Ascending aorta (tissue), 2 donors: ENCODE measurements around the gene ADAMTS19. TPM values are rescaled to one million over a fixed set of nuclear protein-coding genes. Genes with fewer than 3 reads are reported as not detected.
A peak's percentile ranks its signal among the peaks of the same experiment; 100 is the strongest.

Experiments
- DNase-seq, 2 donors: peaks; one replicate each; pipeline ENCODE4 v3.0.0-alpha.2; 2019; ENCODE audit warnings: low spot score in 2 of 2
- H3K27ac ChIP-seq, 2 donors: fragments of 200-600 bp; sonication (generic); one replicate each; pipeline ENCODE4 v1.5.1; 2016 to 2017; ENCODE audit warnings: mild to moderate bottlenecking in 1 of 2
- H3K27me3 ChIP-seq: fragments of 200-600 bp; sonication (generic); one replicate; pipeline ENCODE4 v1.5.1; 2017
- H3K36me3 ChIP-seq, 2 donors: fragments of 200-600 bp; sonication (generic); one replicate each; pipeline ENCODE4 v1.5.1; 2016
- H3K4me1 ChIP-seq, 2 donors: fragments of 200-600 bp; sonication (generic); one replicate each; pipeline ENCODE4 v1.5.1; 2016 to 2017; ENCODE audit warnings: mild to moderate bottlenecking in 1 of 2
- H3K4me3 ChIP-seq, 2 donors: fragments of 200-600 bp; sonication (generic); one replicate each; pipeline ENCODE4 v1.5.1; 2016 to 2017; ENCODE audit warnings: mild to moderate bottlenecking in 1 of 2
- H3K9me3 ChIP-seq, 2 donors: fragments of 200-600 bp; sonication (generic); one replicate each; pipeline ENCODE4 v1.5.1; 2016
- intact Hi-C: fragments of 100-400 bp; cut with DNase I; formaldehyde crosslinking; loops from one replicate; pipeline ENCODE4 v1.15.1; 2023
- total RNA-seq: library from RNA; depleted of rRNA; stranded (reverse); fragments of >200 nt; gene quantifications from one replicate; pipeline ENCODE4 v1.1.0, GENCODE V29; 2016
- TF ChIP-seq, protein P1 (sequence below), 3 experiments: fragments of 200-600 bp in 2 of 3; fragments of 450-650 bp in 1 of 3; sonication (generic) in 2 of 3; IDR thresholded peaks; one replicate each; pipeline ENCODE4 v1.5.1; 2016 to 2019; ENCODE audit warnings: antibody characterized with exemption in 3 of 3, mild to moderate bottlenecking in 1 of 3, moderate library complexity in 1 of 3

Gene ADAMTS19
- total RNA-seq, 1 donor from 2014 or later: 0.32 TPM

- intact Hi-C loops: loop anchor here (5.0 kb wide), 4 partner anchors 106 to 1556 kb away; no protein-coding TSS in a partner anchor
- H3K9me3 ChIP-seq: no peaks in the 10 kb centered on the region
Observed at GRCh38 chr5:129768735-129769134, 308.6 kb downstream of the ADAMTS19 start.

DNA sequence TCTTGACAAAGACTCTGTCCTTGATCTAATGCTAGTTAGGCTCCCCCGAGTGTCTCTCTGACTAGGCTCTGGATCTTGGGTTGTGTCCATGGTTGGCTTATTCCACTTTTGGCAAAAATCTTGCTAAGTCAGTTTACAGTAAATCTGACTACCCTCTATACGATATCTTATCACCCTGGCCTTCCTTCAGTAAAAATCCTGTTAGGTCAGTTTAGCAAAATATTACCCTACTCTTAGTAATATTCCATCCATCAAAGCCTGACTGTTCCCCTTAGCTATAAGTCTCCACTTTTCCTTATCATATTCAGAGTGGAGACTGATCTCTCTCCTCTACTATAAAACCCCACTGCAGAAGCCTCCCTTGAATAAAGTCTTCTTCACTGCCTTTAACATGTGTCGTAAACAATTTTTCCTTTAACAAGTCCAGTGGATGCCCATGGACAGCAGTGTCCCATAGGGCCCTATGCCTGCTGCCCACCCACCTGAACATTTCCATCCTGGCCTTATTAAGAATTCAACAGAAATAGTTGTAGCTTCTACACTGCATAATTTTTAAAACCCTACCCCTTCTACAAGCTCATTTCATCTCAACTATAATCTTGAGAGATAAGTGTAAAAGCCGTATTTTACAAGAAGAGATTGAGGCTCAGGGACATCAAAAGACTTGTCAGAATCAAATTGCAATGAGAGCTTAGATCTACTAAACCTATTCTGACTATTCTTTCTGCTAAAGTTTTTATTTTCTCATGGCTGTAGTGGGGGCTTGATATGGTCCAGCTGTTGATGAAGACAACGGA lies 310.1 kb downstream of the ADAMTS19 start:
- H3K9me3 ChIP-seq: no peaks in the 10 kb centered on the region
- H3K36me3 ChIP-seq: no peaks in the 10 kb centered on the region
- TF ChIP-seq, protein P1, sequence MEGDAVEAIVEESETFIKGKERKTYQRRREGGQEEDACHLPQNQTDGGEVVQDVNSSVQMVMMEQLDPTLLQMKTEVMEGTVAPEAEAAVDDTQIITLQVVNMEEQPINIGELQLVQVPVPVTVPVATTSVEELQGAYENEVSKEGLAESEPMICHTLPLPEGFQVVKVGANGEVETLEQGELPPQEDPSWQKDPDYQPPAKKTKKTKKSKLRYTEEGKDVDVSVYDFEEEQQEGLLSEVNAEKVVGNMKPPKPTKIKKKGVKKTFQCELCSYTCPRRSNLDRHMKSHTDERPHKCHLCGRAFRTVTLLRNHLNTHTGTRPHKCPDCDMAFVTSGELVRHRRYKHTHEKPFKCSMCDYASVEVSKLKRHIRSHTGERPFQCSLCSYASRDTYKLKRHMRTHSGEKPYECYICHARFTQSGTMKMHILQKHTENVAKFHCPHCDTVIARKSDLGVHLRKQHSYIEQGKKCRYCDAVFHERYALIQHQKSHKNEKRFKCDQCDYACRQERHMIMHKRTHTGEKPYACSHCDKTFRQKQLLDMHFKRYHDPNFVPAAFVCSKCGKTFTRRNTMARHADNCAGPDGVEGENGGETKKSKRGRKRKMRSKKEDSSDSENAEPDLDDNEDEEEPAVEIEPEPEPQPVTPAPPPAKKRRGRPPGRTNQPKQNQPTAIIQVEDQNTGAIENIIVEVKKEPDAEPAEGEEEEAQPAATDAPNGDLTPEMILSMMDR (IDR thresholded peaks at IDR 0.05): no peak
- H3K27ac ChIP-seq: no peak overlapping the region
- H3K27me3 ChIP-seq: no peaks in the 10 kb centered on the region
- intact Hi-C loops: loop anchor here (2.0 kb wide), 1 partner anchor 1341 kb away; no protein-coding TSS in a partner anchor
- no peaks in the 10 kb centered on the region for H3K4me1 ChIP-seq
- no peak for DNase-seq
- no peak overlapping the region for H3K4me3 ChIP-seq

More at GRCh38 chr5:129768735-129769134, 308.6 kb downstream of the ADAMTS19 start:
- no peaks in the 10 kb centered on the region for H3K27me3 ChIP-seq
- TF ChIP-seq, protein P1 (IDR thresholded peaks at IDR 0.05): no peak
- no peak overlapping the region for H3K4me3 ChIP-seq
- H3K27ac ChIP-seq: no peak overlapping the region
- H3K4me1 ChIP-seq: no peaks in the 10 kb centered on the region
- no peak for DNase-seq
- no peaks in the 10 kb centered on the region for H3K36me3 ChIP-seq

GRCh38 chr5:129771058-129771838 lies 311.1 kb downstream of the ADAMTS19 start:
- Histone ChIP-seq H3K4me3 (no peak overlapping the region), H3K4me1 (no peaks in the 10 kb centered on the region), H3K27me3 (no peaks in the 10 kb centered on the region), H3K9me3 (no peaks in the 10 kb centered on the region), H3K36me3 (no peaks in the 10 kb centered on the region), H3K27ac (no peak overlapping the region)
- TF ChIP-seq, protein P1 (IDR thresholded peaks at IDR 0.05): peak; percentile 26 to 65 (median 47)
- intact Hi-C loops: loop anchor here (1.0 to 2.0 kb wide), 2 partner anchors 82 to 1340 kb away; no protein-coding TSS in a partner anchor
- no peak for DNase-seq

DNA sequence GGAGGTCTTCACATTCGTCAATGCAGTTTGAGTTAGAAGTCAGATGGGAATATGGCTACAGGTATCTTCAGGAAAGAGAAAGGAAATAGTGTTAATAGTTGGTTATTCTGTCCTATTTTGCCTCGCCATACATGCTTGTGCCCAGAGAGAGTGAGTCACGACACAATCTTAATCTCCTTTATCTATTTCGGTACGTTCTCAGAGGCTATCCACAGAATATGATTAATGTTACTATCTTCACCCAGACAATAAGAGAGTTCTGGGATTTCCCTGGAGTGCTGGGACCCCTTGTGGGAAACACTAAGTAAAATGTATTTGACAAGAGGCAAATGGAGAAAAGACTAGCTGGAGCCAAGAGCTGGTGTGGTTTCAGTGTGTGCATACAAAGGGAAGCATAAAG lies 313.3 kb downstream of the ADAMTS19 start:
- no peak overlapping the region for H3K27ac ChIP-seq
- intact Hi-C loops: no loop called here
- H3K27me3 ChIP-seq: no peaks in the 10 kb centered on the region

GRCh38 chr5:129781594-129781993 lies 321.5 kb downstream of the ADAMTS19 start:
- intact Hi-C loops: no loop called here
- no peak for DNase-seq
- Histone ChIP-seq H3K27me3 (no peaks in the 10 kb centered on the region), H3K36me3 (no peaks in the 10 kb centered on the region), H3K4me3 (no peak overlapping the region), H3K27ac (no peak overlapping the region), H3K4me1 (no peaks in the 10 kb centered on the region), H3K9me3 (peaks cover 0 to 4% of the 10 kb centered on the region in 2 donors)
- TF ChIP-seq, protein P1 (IDR thresholded peaks at IDR 0.05): no peak

More for the DNA sequence above, 313.3 kb downstream of the ADAMTS19 start:
- H3K36me3 ChIP-seq: no peaks in the 10 kb centered on the region
- no peak for DNase-seq
- peaks cover 0 to 2% of the 10 kb centered on the region in 2 donors for H3K9me3 ChIP-seq
- H3K4me1 ChIP-seq: no peaks in the 10 kb centered on the region
- TF ChIP-seq, protein P1 (IDR thresholded peaks at IDR 0.05): no peak
- H3K4me3 ChIP-seq: no peak overlapping the region
